ENCODE results near the gene CAMTA2.

Gene CAMTA2

GRCh38 chr17:4956493-4957061 lies 30.9 kb downstream of the CAMTA2 start:
- Histone ChIP-seq H3K4me3 (ENCODE audit: low read length in 2 of 2) (no peak overlapping the region), H3K4me1 (ENCODE audit: control insufficient read depth in 2 of 2, insufficient read depth in 2 of 2, low read length in 2 of 2) (peaks cover 9% of the 10 kb centered on the region in 2 donors), H3K27me3 (ENCODE audit: control insufficient read depth in 2 of 2, insufficient read depth in 2 of 2, low read length in 2 of 2) (no peaks in the 10 kb centered on the region), H3K9ac (ENCODE audit: low read depth in 1 of 2, low read length in 2 of 2) (no peak overlapping the region), H3K27ac (ENCODE audit: low read depth in 2 of 2, low read length in 2 of 2) (no peak overlapping the region), H3K9me3 (ENCODE audit: control insufficient read depth in 2 of 2, low read length in 2 of 2) (no peaks in the 10 kb centered on the region), H3K36me3 (ENCODE audit: control insufficient read depth in 2 of 2, insufficient read depth in 2 of 2, low read length in 2 of 2) (peaks cover 8 to 12% of the 10 kb centered on the region in 2 donors)

DNA sequence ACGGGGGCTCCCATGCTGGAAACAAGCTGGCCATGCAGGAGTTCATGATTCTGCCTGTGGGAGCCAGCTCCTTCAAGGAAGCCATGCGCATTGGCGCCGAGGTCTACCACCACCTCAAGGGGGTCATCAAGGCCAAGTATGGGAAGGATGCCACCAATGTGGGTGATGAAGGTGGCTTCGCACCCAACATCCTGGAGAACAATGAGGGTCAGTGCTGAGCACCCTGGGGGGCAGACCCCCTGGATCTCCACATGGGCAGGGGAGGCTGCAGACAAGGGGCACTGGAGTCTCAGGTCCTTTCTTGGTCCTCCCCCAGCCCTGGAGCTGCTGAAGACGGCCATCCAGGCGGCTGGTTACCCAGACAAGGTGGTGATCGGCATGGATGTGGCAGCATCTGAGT lies 32.4 kb downstream of the CAMTA2 start:
- Histone ChIP-seq H3K4me1 (ENCODE audit: control insufficient read depth in 2 of 2, insufficient read depth in 2 of 2, low read length in 2 of 2) (peaks cover 16 to 17% of the 10 kb centered on the region in 2 donors), H3K27me3 (ENCODE audit: control insufficient read depth in 2 of 2, insufficient read depth in 2 of 2, low read length in 2 of 2) (no peaks in the 10 kb centered on the region), H3K27ac (ENCODE audit: low read depth in 2 of 2, low read length in 2 of 2) (no peak overlapping the region), H3K4me3 (ENCODE audit: low read length in 2 of 2) (no peak overlapping the region), H3K9me3 (ENCODE audit: control insufficient read depth in 2 of 2, low read length in 2 of 2) (no peaks in the 10 kb centered on the region), H3K36me3 (ENCODE audit: control insufficient read depth in 2 of 2, insufficient read depth in 2 of 2, low read length in 2 of 2) (peaks cover 5 to 7% of the 10 kb centered on the region in 2 donors), H3K9ac (ENCODE audit: low read depth in 1 of 2, low read length in 2 of 2) (no peak overlapping the region)

- no peak overlapping the region for H3K9ac ChIP-seq (ENCODE audit: low read depth in 1 of 2, low read length in 2 of 2)
- H3K4me3 ChIP-seq (ENCODE audit: low read length in 2 of 2): no peak overlapping the region
These were observed 34.0 kb downstream of the CAMTA2 start for GRCh38 chr17:4953451-4953961.

DNA sequence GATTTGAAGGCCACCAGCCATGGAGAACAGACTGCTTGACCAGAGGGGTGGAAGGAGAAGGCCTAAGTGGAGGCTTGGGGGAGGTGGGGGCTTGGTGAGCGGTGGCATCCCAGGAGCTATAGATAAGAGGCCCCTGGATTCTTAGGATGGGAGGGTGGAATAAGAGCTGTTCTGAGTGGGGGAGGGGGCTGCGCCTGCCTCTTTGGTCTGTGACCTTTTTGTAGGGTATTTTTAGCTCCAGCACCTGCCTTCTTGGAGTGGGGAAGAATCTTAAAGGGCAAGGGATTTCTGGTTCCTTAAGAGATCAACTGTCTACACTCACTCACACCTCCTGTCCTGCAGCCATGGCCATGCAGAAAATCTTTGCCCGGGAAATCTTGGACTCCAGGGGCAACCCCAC lies 36.0 kb downstream of the CAMTA2 start:
- Histone ChIP-seq H3K27me3 (ENCODE audit: control insufficient read depth in 2 of 2, insufficient read depth in 2 of 2, low read length in 2 of 2) (no peaks in the 10 kb centered on the region), H3K4me3 (ENCODE audit: low read length in 2 of 2) (no peak overlapping the region), H3K27ac (ENCODE audit: low read depth in 2 of 2, low read length in 2 of 2) (no peak overlapping the region), H3K4me1 (ENCODE audit: control insufficient read depth in 2 of 2, insufficient read depth in 2 of 2, low read length in 2 of 2) (peaks cover 13 to 14% of the 10 kb centered on the region in 2 donors), H3K36me3 (ENCODE audit: control insufficient read depth in 2 of 2, insufficient read depth in 2 of 2, low read length in 2 of 2) (peaks cover 2 to 6% of the 10 kb centered on the region in 2 donors), H3K9ac (ENCODE audit: low read depth in 1 of 2, low read length in 2 of 2) (no peak overlapping the region), H3K9me3 (ENCODE audit: control insufficient read depth in 2 of 2, low read length in 2 of 2) (no peaks in the 10 kb centered on the region)

More at GRCh38 chr17:4953451-4953961, 34.0 kb downstream of the CAMTA2 start:
- Histone ChIP-seq H3K27me3 (ENCODE audit: control insufficient read depth in 2 of 2, insufficient read depth in 2 of 2, low read length in 2 of 2) (no peaks in the 10 kb centered on the region), H3K36me3 (ENCODE audit: control insufficient read depth in 2 of 2, insufficient read depth in 2 of 2, low read length in 2 of 2) (no peaks in the 10 kb centered on the region), H3K27ac (ENCODE audit: low read depth in 2 of 2, low read length in 2 of 2) (no peak overlapping the region), H3K4me1 (ENCODE audit: control insufficient read depth in 2 of 2, insufficient read depth in 2 of 2, low read length in 2 of 2) (peaks cover 8 to 10% of the 10 kb centered on the region in 2 donors), H3K9me3 (ENCODE audit: control insufficient read depth in 2 of 2, low read length in 2 of 2) (no peaks in the 10 kb centered on the region)

GRCh38 chr17:4950746-4951204 lies 36.7 kb downstream of the CAMTA2 start, which contains the start of gene ENO3:
Gene ENO3, plus strand, starts transcription at chr17:4951119. Its CDS starts 711 bp downstream, at chr17:4951830.
- H3K27ac ChIP-seq (ENCODE audit: low read depth in 2 of 2, low read length in 2 of 2): peak within 1 kb of the TSS; percentile 100
- peaks cover 9 to 12% of the 10 kb centered on the region in 2 donors for H3K36me3 ChIP-seq (ENCODE audit: control insufficient read depth in 2 of 2, insufficient read depth in 2 of 2, low read length in 2 of 2)
- H3K4me1 ChIP-seq (ENCODE audit: control insufficient read depth in 2 of 2, insufficient read depth in 2 of 2, low read length in 2 of 2): peaks cover 20% of the 10 kb centered on the region in 2 donors
- H3K9me3 ChIP-seq (ENCODE audit: control insufficient read depth in 2 of 2, low read length in 2 of 2): no peaks in the 10 kb centered on the region
- peak within 1 kb of the TSS; percentile 73 to 77 for H3K4me3 ChIP-seq (ENCODE audit: low read length in 2 of 2)
- H3K27me3 ChIP-seq (ENCODE audit: control insufficient read depth in 2 of 2, insufficient read depth in 2 of 2, low read length in 2 of 2): no peaks in the 10 kb centered on the region
- H3K9ac ChIP-seq (ENCODE audit: low read depth in 1 of 2, low read length in 2 of 2): peak within 1 kb of the TSS; percentile 86 to 92

DNA sequence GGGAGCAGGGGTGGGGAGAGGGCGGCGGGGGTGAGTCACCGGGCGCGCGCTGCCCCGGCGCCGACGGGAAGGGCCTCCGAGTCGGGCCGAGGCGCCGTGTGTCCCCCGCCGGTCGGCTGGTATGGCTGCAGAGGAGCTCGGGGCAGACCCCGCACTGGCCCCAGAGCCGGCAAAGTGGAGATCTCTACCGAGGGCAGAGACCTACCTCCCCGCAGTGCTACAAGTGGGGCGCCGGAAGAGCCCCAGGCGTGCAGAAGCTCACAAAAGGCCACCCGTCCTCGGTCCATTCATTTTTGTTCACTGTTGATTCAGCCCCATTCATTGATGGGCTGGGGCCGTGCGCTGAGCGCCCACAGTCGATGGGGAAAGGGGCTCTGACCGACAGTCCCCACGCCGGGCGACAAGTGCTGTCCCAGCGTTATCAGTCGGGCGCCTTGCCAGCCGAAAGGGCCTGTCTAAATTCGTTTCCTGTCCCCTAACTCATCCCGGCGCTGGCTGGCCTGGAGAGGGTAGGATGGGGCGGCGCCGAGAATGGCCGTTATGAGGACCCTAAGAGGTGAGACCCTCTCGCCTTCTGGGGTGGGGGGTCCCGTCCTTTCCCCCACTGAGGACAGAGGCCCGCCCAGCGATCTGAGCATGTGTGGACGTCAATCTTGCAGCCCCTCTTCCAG lies 37.3 kb downstream of the CAMTA2 start:
- Histone ChIP-seq H3K9ac (ENCODE audit: low read depth in 1 of 2, low read length in 2 of 2) (peak overlapping the region; percentile 86 to 92), H3K27me3 (ENCODE audit: control insufficient read depth in 2 of 2, insufficient read depth in 2 of 2, low read length in 2 of 2) (no peaks in the 10 kb centered on the region), H3K9me3 (ENCODE audit: control insufficient read depth in 2 of 2, low read length in 2 of 2) (no peaks in the 10 kb centered on the region), H3K27ac (ENCODE audit: low read depth in 2 of 2, low read length in 2 of 2) (peak overlapping the region; percentile 100), H3K4me1 (ENCODE audit: control insufficient read depth in 2 of 2, insufficient read depth in 2 of 2, low read length in 2 of 2) (peaks cover 25 to 26% of the 10 kb centered on the region in 2 donors), H3K36me3 (ENCODE audit: control insufficient read depth in 2 of 2, insufficient read depth in 2 of 2, low read length in 2 of 2) (peaks cover 14 to 15% of the 10 kb centered on the region in 2 donors), H3K4me3 (ENCODE audit: low read length in 2 of 2) (peak overlapping the region; percentile 73 to 77)

DNA sequence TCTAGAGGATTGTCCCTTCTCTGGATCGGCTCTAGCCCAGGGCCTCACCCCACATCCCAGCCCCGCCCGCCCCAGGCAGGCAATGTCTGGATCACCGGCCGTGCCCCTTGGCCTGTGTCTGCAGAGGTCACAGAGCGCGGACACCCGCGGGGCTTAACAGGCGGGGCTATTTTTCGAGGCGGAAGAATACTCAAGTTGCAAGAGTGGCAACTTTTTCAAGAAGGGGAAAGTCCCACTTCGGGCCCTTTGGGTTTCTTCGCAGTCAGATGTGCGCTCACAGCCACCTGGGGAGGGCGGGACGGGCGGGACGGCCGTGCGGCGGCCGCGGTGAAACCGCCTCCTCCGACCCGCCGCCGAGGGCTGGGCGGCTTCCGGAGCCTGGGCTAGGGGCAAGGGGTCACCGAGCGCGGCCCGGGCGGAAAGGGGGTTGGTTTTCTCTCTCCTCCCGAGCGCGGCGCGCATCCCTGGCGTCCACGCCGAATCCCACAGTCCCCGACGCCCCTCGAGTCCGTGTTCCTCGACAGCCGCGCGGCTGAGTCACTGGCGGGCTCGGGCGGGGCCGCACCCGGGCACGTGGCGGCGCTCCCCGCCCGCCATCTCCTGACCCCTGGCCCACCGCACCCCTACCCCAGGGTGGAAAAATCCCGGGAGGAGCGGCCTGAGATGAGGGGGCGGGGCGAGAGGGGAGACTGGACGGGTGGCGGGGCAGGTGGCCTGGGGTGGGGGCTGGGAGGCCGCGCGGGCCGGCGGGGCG lies 38.0 kb downstream of the CAMTA2 start:
- Histone ChIP-seq H3K4me3 (ENCODE audit: low read length in 2 of 2) (peak overlapping the region; percentile 87 to 93), H3K9me3 (ENCODE audit: control insufficient read depth in 2 of 2, low read length in 2 of 2) (no peaks in the 10 kb centered on the region), H3K27ac (ENCODE audit: low read depth in 2 of 2, low read length in 2 of 2) (peak overlapping the region; percentile 100), H3K36me3 (ENCODE audit: control insufficient read depth in 2 of 2, insufficient read depth in 2 of 2, low read length in 2 of 2) (peaks cover 20 to 21% of the 10 kb centered on the region in 2 donors), H3K4me1 (ENCODE audit: control insufficient read depth in 2 of 2, insufficient read depth in 2 of 2, low read length in 2 of 2) (peaks cover 33% of the 10 kb centered on the region in 2 donors), H3K9ac (ENCODE audit: low read depth in 1 of 2, low read length in 2 of 2) (peak overlapping the region; percentile 73 to 88), H3K27me3 (ENCODE audit: control insufficient read depth in 2 of 2, insufficient read depth in 2 of 2, low read length in 2 of 2) (no peaks in the 10 kb centered on the region)

- H3K9me3 ChIP-seq (ENCODE audit: control insufficient read depth in 2 of 2, low read length in 2 of 2): no peaks in the 10 kb centered on the region
- peak overlapping the region; percentile 100 for H3K27ac ChIP-seq (ENCODE audit: low read depth in 2 of 2, low read length in 2 of 2)
- H3K36me3 ChIP-seq (ENCODE audit: control insufficient read depth in 2 of 2, insufficient read depth in 2 of 2, low read length in 2 of 2): peaks cover 24 to 26% of the 10 kb centered on the region in 2 donors
- peak overlapping the region; percentile 87 to 93 for H3K4me3 ChIP-seq (ENCODE audit: low read length in 2 of 2)
- peaks cover 34 to 37% of the 10 kb centered on the region in 2 donors for H3K4me1 ChIP-seq (ENCODE audit: control insufficient read depth in 2 of 2, insufficient read depth in 2 of 2, low read length in 2 of 2)
- no peaks in the 10 kb centered on the region for H3K27me3 ChIP-seq (ENCODE audit: control insufficient read depth in 2 of 2, insufficient read depth in 2 of 2, low read length in 2 of 2)
- H3K9ac ChIP-seq (ENCODE audit: low read depth in 1 of 2, low read length in 2 of 2): peak overlapping the region; percentile 73 to 88
These were observed 38.5 kb downstream of the CAMTA2 start for GRCh38 chr17:4948931-4949320.

DNA sequence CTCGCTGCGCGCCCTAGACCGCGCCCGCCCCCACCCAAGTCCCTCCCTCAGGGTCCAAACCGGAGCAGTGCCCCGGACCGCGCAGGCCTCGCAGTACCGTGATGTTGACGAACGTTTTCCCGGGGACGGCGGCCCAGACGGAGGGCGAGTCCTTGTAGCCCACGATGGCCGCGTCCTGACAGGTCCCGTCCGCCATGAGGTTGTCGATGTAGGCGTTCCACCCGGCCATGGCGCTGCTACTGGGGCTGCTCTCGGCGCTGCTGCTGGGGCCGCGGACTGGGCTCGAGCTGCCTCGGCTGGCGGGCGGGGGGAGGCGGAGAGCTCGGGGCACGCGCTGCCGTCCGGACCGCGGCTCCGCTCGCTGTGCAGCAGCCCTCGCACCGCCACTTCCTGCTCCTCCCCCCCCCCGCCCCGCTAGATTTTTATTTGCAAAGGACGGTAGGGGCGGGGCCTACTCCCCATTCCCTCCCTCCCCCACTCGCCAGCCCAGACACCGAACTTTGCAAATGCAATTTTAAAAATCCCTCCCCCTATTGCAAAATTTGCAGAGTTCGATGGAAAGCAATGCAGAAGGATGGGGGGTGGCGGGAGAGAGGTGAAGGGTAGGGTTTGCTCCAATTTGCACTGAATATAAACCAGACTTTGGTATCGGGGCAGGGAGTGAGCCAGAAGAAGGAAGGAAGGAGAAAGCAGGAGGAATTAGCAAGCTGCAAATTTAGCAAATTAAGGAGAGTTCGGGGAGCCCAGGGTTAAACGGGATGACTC lies 39.1 kb downstream of the CAMTA2 start, which contains the start of gene PFN1:
PFN1 (minus strand) TSS at position 365 of the 765 bp plus-strand sequence; CDS start at position 229, 136 bp downstream.
- Histone ChIP-seq H3K9ac (ENCODE audit: low read depth in 1 of 2, low read length in 2 of 2) (peak within 1 kb of the TSS; percentile 88 to 96), H3K27ac (ENCODE audit: low read depth in 2 of 2, low read length in 2 of 2) (peak within 1 kb of the TSS; percentile 100), H3K9me3 (ENCODE audit: control insufficient read depth in 2 of 2, low read length in 2 of 2) (no peaks in the 10 kb centered on the region), H3K4me3 (ENCODE audit: low read length in 2 of 2) (peak within 1 kb of the TSS; percentile 89 to 93), H3K27me3 (ENCODE audit: control insufficient read depth in 2 of 2, insufficient read depth in 2 of 2, low read length in 2 of 2) (no peaks in the 10 kb centered on the region), H3K36me3 (ENCODE audit: control insufficient read depth in 2 of 2, insufficient read depth in 2 of 2, low read length in 2 of 2) (peaks cover 26 to 31% of the 10 kb centered on the region in 2 donors), H3K4me1 (ENCODE audit: control insufficient read depth in 2 of 2, insufficient read depth in 2 of 2, low read length in 2 of 2) (peaks cover 37 to 39% of the 10 kb centered on the region in 2 donors)
